Fibroblast of villous mesenchyme (primary cell): ENCODE data around the gene ARHGAP6. TPM values are rescaled to one million over a fixed set of nuclear protein-coding genes. Genes with fewer than 3 reads are reported as not detected.

ENCODE experiments used
- DNase-seq: peaks from one replicate; pipeline ENCODE4 v3.0.0-alpha.2; 2010; ENCODE audit warnings: low read depth
- H3K4me3 ChIP-seq: 2 replicates; pipeline ENCODE4 v1.5.1; 2011; ENCODE audit warnings: low read depth, mild to moderate bottlenecking, low read length
- total RNA-seq: library from RNA; depleted of rRNA; stranded (reverse); fragments of >200 nt; gene quantifications from 2 replicates; pipeline ENCODE4 v1.2.3, GENCODE V29; 2012
- TF ChIP-seq, protein P1 (sequence below): IDR thresholded peaks from 2 replicates; pipeline ENCODE4 v1.5.1; 2012; ENCODE audit warnings: low read depth, mild to moderate bottlenecking, low read length; ENCODE audit not compliant: insufficient read depth

ARHGAP6 gene
- total RNA-seq, 1 donor: 1.7 TPM

- TF ChIP-seq, protein P1, sequence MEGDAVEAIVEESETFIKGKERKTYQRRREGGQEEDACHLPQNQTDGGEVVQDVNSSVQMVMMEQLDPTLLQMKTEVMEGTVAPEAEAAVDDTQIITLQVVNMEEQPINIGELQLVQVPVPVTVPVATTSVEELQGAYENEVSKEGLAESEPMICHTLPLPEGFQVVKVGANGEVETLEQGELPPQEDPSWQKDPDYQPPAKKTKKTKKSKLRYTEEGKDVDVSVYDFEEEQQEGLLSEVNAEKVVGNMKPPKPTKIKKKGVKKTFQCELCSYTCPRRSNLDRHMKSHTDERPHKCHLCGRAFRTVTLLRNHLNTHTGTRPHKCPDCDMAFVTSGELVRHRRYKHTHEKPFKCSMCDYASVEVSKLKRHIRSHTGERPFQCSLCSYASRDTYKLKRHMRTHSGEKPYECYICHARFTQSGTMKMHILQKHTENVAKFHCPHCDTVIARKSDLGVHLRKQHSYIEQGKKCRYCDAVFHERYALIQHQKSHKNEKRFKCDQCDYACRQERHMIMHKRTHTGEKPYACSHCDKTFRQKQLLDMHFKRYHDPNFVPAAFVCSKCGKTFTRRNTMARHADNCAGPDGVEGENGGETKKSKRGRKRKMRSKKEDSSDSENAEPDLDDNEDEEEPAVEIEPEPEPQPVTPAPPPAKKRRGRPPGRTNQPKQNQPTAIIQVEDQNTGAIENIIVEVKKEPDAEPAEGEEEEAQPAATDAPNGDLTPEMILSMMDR: no peak
- no peak overlapping the region for H3K4me3 ChIP-seq
- peak; percentile 21 for DNase-seq
Observed at GRCh38 chrX:11304829-11305228, 360.9 kb downstream of the ARHGAP6 start.

- TF ChIP-seq, protein P1: no peak
Observed at GRCh38 chrX:11298600-11298999, 367.1 kb downstream of the ARHGAP6 start.

GRCh38 chrX:11296051-11296450, 369.7 kb downstream of the ARHGAP6 start:
- TF ChIP-seq, protein P1: no peak
- no peak for DNase-seq
- no peak overlapping the region for H3K4me3 ChIP-seq

More at GRCh38 chrX:11298600-11298999, 367.1 kb downstream of the ARHGAP6 start:
- no peak overlapping the region for H3K4me3 ChIP-seq
- no peak for DNase-seq

GRCh38 chrX:11293113-11293512, 372.6 kb downstream of the ARHGAP6 start, which contains the start of gene AMELX:
Gene AMELX, plus strand, starts transcription at chrX:11293413. Its CDS starts 1,376 bp downstream, at chrX:11294789.
- no peak for DNase-seq
- TF ChIP-seq, protein P1: no peak
- no peak within 1 kb of the TSS for H3K4me3 ChIP-seq

DNA sequence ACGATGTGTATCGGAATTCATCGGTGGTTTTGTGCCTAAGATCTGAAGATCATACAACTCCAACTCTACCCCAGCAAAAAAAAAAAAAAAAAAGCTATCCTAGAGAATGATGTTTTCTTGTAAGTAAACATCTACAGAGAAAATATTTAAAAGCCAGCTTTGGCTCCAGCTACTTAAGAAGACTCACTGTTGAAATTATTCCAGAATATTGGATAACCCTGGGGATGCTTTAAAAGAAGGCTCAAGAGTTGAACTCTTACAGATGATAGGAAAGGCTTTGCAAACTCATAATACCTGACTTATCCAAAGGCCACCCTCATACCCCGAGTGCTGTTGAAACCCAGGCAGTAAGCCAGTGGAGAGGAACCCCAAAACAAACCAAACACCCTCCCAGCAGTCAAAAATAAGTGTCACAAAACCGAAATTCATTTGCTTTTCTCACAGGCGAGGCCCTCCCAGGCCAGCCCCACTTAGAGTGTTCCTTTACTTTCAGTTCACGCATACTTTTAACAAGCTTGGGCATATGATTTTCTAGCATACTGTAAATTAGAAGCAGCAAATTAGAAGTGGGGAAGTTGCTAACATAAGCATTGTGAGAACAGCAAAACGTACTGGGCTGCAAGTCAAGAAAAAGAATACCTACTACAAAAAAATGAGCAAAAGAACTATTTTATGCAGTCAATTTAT, 375.2 kb downstream of the ARHGAP6 start:
- TF ChIP-seq, protein P1: no peak
- no peak overlapping the region for H3K4me3 ChIP-seq
- no peak for DNase-seq

DNA sequence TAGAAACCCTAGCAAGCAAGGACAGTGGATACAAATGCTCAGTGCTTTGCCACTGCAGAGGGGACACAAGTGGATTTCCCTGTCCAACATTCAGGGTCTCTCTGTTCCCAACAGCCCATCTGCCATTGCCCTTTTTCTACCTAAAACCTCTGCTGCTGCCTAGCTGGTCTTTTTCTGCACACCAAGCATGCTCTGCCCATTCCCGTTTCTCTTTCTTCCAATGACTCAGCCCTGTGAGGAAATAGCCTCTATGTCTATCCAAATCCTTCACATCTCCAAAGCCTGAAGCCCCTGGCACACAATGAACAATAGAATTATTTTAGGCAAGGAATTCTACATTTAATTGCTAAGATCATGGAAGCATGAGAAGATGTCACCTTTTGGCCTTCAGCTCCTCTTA, 378.2 kb downstream of the ARHGAP6 start:
- TF ChIP-seq, protein P1: no peak
- no peak for DNase-seq
- no peak overlapping the region for H3K4me3 ChIP-seq

GRCh38 chrX:11285651-11286050, 380.1 kb downstream of the ARHGAP6 start:
- H3K4me3 ChIP-seq: no peak overlapping the region
- TF ChIP-seq, protein P1: no peak
- no peak for DNase-seq
